Measurements from ENCODE around the gene B4GALT1. TPM values are rescaled to one million over a fixed set of nuclear protein-coding genes. Genes with fewer than 3 reads are reported as not detected.

B4GALT1 gene
- total and polyA plus RNA-seq, 2 donors (not counting 3 experiments of a cell fraction or from before 2014, with no cell fraction given): 61.4 to 66.5 TPM

DNA sequence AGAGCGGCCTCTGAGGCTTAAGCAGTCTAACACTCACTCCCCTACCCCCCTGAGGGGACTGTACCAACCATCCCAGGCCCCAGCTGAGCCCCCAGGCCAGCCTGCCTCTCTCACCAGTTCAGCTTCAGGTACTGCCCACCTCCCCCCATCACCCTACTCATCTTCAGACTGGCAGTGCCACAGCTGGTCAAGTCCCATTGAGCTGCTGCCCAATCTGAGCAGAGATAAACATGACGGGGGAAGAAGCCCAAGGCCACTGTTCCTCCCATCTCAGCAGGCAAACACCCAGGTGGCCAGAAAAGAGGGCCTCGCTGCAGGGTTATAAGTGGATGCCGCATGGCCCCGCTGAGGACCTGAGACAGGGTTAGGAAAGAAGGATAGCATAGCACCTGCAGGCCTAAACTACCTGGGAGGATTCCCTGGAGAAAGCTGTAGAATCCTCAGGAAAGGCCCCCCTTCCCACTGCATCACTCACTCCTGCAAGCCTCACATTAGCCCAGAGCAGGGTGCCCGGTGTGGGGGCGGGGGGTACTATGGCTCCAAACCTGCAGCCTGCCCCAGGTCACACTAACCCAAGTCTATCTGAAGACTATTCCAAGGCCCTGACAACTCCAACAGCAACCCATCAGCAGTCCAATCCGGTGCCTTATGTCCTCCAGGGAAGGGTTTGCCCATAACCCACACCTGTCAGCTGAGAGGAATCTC lies 3.6 kb downstream of the B4GALT1 start:
- no peak for FAIRE-seq
- POLR2A ChIA-PET: no interaction called here

More for the DNA sequence above, 3.6 kb downstream of the B4GALT1 start:
- TF ChIP-seq, protein P1, sequence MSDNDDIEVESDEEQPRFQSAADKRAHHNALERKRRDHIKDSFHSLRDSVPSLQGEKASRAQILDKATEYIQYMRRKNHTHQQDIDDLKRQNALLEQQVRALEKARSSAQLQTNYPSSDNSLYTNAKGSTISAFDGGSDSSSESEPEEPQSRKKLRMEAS (IDR thresholded peaks at IDR 0.05; ENCODE audit: insufficient read depth, insufficient read length): no peak
- TF ChIP-seq EZH2 (IDR thresholded peaks at IDR 0.05; ENCODE audit: borderline replicate concordance, low read depth, low read length, severe bottlenecking) (no peak), POLR2AphosphoS5 (IDR thresholded peaks at IDR 0.05; ENCODE audit: insufficient read depth, low read depth, low read length) (no peak), JUN (IDR thresholded peaks at IDR 0.05; ENCODE audit: borderline replicate concordance, insufficient read depth, insufficient read length, low read depth) (no peak), FOS (IDR thresholded peaks at IDR 0.05; ENCODE audit: borderline replicate concordance, insufficient read depth, low read length) (no peak), MYC (IDR thresholded peaks at IDR 0.05; ENCODE audit: low read depth, low read length) (no peak), GATA2 (IDR thresholded peaks at IDR 0.05; ENCODE audit: insufficient read depth, insufficient read length, low read depth, low read length) (no peak), CTCF (IDR thresholded peaks at IDR 0.05; ENCODE audit: extremely low read depth in 1 of 2, insufficient read depth in 1 of 2, low read depth in 1 of 2, low read length in 2 of 2) (no peak), POLR2A (IDR thresholded peaks at IDR 0.05; ENCODE audit: low read depth, low read length) (no peak)
- H3K36me3 ChIP-seq (ENCODE audit: control insufficient read depth in 2 of 2, extremely low read depth in 1 of 2, insufficient read depth in 2 of 2, low read length in 2 of 2): no peaks in the 10 kb centered on the region
- peaks cover 62% of the 10 kb centered on the region for H3K4me1 ChIP-seq (ENCODE audit: control insufficient read depth, extremely low read depth, insufficient read depth, low read length)
- no TSS peak for BruUV-seq (replicated peaks)
- H4K20me1 ChIP-seq (replicated peaks; ENCODE audit: control insufficient read depth, extremely low read depth, insufficient read depth, low read length): no peaks in the 10 kb centered on the region
- H3K27ac ChIP-seq (ENCODE audit: insufficient read depth, low read depth, low read length): no peak overlapping the region
- no peak overlapping the region for H2AFZ ChIP-seq (ENCODE audit: low read depth, low read length)
- no peaks in the 10 kb centered on the region for H3K9me3 ChIP-seq (replicated peaks; ENCODE audit: control insufficient read depth, insufficient read depth, low read length)
- no peaks in the 10 kb centered on the region for H3K27me3 ChIP-seq (ENCODE audit: control insufficient read depth in 2 of 2, insufficient read depth in 2 of 2, low read length in 2 of 2)
- intact Hi-C loops (cut with micrococcal nuclease): no loop called here
- CTCF ChIA-PET: interaction anchor here (1.3 kb wide), 1 partner anchor 12 kb away, joined by 4 read pairs; no protein-coding TSS in a partner anchor
- dilution Hi-C loops (cut with MboI; ENCODE audit: extremely low pct_ligation_motif_present, low sequenced_read_pairs): no loop called here
- no peak for DNase-seq (ENCODE audit: low read depth, low spot score)
- no peak overlapping the region for H3K9ac ChIP-seq (replicated peaks; ENCODE audit: extremely low read depth, insufficient read depth, low read length)
- no peaks in the 10 kb centered on the region for H3K9me1 ChIP-seq (replicated peaks; ENCODE audit: control insufficient read depth, extremely low read depth, insufficient read depth, low read length)
- peaks cover 68% of the 10 kb centered on the region for H3K79me2 ChIP-seq (ENCODE audit: control insufficient read depth, insufficient read depth, low read length)
- no peak overlapping the region for H3K4me2 ChIP-seq (ENCODE audit: insufficient read depth, low read length)
- no peak overlapping the region for H3K4me3 ChIP-seq (replicated peaks in 1 of 3; ENCODE audit: insufficient read depth in 1 of 3, low read depth in 1 of 3, low read length in 3 of 3)

Measured in endothelial cell of umbilical vein (primary cell).